ENCODE results near the gene HMCN1.

HMCN1 gene

GRCh38 chr1:185727726-185728125 lies 6.5 kb upstream of the HMCN1 start:
- H3K79me2 ChIP-seq (ENCODE audit: low read length): no peaks in the 10 kb centered on the region
- no peaks in the 10 kb centered on the region for H3K36me3 ChIP-seq (replicated peaks; ENCODE audit: insufficient read depth, low read length)
- H3K9me2 ChIP-seq (replicated peaks; ENCODE audit: insufficient read depth, low read length): no peaks in the 10 kb centered on the region
- H3K27ac ChIP-seq (ENCODE audit: low read length): no peak overlapping the region
- H3K27me3 ChIP-seq (replicated peaks; ENCODE audit: insufficient read depth, low read length): 0 out of 2 replicates have a peak, but pooled peaks cover 6% of the 10 kb centered on the region
- H3K4me1 ChIP-seq (ENCODE audit: low read length): no peaks in the 10 kb centered on the region
- no peaks in the 10 kb centered on the region for H4K20me1 ChIP-seq (ENCODE audit: insufficient read depth, low read length)
- no peaks in the 10 kb centered on the region for H3K9me3 ChIP-seq (replicated peaks; ENCODE audit: insufficient read depth, low read length)
- no peak overlapping the region for H3K4me2 ChIP-seq (ENCODE audit: low read depth, low read length)
- H3K9ac ChIP-seq (ENCODE audit: low read length): no peak overlapping the region
- no peak overlapping the region for H2AFZ ChIP-seq (ENCODE audit: low read length)
- no peak for DNase-seq
- no peak overlapping the region for H3K4me3 ChIP-seq (ENCODE audit: low read length)
- TF ChIP-seq EZH2phosphoT487 (IDR thresholded peaks at IDR 0.05; ENCODE audit: low read length): no peak
- no peak for TF ChIP-seq CTCF (IDR thresholded peaks at IDR 0.05; ENCODE audit: low read length)
- no peak for TF ChIP-seq EZH2 (optimal IDR thresholded peaks at IDR 0.05; ENCODE audit: low read depth, low read length)
- H3F3A ChIP-seq (ENCODE audit: insufficient read depth, low read length): 0 out of 2 replicates have a peak, but pooled peaks cover 3% of the 10 kb centered on the region

GRCh38 chr1:185731446-185731845 lies 2.7 kb upstream of the HMCN1 start:
- no peak overlapping the region for H2AFZ ChIP-seq (ENCODE audit: low read length)
- peaks cover 10% of the 10 kb centered on the region; the same call in 1 of the 2 replicates for H3K27me3 ChIP-seq (replicated peaks; ENCODE audit: insufficient read depth, low read length)
- peaks cover 15% of the 10 kb centered on the region; the same call in 1 of the 2 replicates for H3K4me1 ChIP-seq (ENCODE audit: low read length)
- no peaks in the 10 kb centered on the region for H4K20me1 ChIP-seq (ENCODE audit: insufficient read depth, low read length)
- no peak overlapping the region for H3K4me2 ChIP-seq (ENCODE audit: low read depth, low read length)
- H3K79me2 ChIP-seq (ENCODE audit: low read length): no peaks in the 10 kb centered on the region
- no peak overlapping the region for H3K4me3 ChIP-seq (ENCODE audit: low read length)
- H3K9me2 ChIP-seq (replicated peaks; ENCODE audit: insufficient read depth, low read length): no peaks in the 10 kb centered on the region
- TF ChIP-seq CTCF (IDR thresholded peaks at IDR 0.05; ENCODE audit: low read length): no peak
- TF ChIP-seq EZH2 (optimal IDR thresholded peaks at IDR 0.05; ENCODE audit: low read depth, low read length): no peak
- no peak for TF ChIP-seq EZH2phosphoT487 (IDR thresholded peaks at IDR 0.05; ENCODE audit: low read length)
- peaks cover 15% of the 10 kb centered on the region; the same call in 1 of the 2 replicates for H3F3A ChIP-seq (ENCODE audit: insufficient read depth, low read length)
- peak; percentile 36 for DNase-seq
- H3K27ac ChIP-seq (ENCODE audit: low read length): no peak overlapping the region
- no peaks in the 10 kb centered on the region for H3K36me3 ChIP-seq (replicated peaks; ENCODE audit: insufficient read depth, low read length)
- H3K9me3 ChIP-seq (replicated peaks; ENCODE audit: insufficient read depth, low read length): no peaks in the 10 kb centered on the region
- no peak overlapping the region for H3K9ac ChIP-seq (ENCODE audit: low read length)

GRCh38 chr1:185732951-185733350 lies 1.2 kb upstream of the HMCN1 start:
- TF ChIP-seq EZH2phosphoT487 (IDR thresholded peaks at IDR 0.05; ENCODE audit: low read length): no peak
- no peak for TF ChIP-seq CTCF (IDR thresholded peaks at IDR 0.05; ENCODE audit: low read length)
- no peak for TF ChIP-seq EZH2 (optimal IDR thresholded peaks at IDR 0.05; ENCODE audit: low read depth, low read length)
- H3K4me3 ChIP-seq (ENCODE audit: low read length): no peak overlapping the region
- no peaks in the 10 kb centered on the region for H3K9me2 ChIP-seq (replicated peaks; ENCODE audit: insufficient read depth, low read length)
- H3F3A ChIP-seq (ENCODE audit: insufficient read depth, low read length): peaks cover 15% of the 10 kb centered on the region; the same call in 1 of the 2 replicates
- no peaks in the 10 kb centered on the region for H3K9me3 ChIP-seq (replicated peaks; ENCODE audit: insufficient read depth, low read length)
- H3K27ac ChIP-seq (ENCODE audit: low read length): no peak overlapping the region
- no peaks in the 10 kb centered on the region for H4K20me1 ChIP-seq (ENCODE audit: insufficient read depth, low read length)
- no peaks in the 10 kb centered on the region for H3K79me2 ChIP-seq (ENCODE audit: low read length)
- DNase-seq: no peak
- peaks cover 15% of the 10 kb centered on the region; the same call in 1 of the 2 replicates for H3K4me1 ChIP-seq (ENCODE audit: low read length)
- no peaks in the 10 kb centered on the region for H3K36me3 ChIP-seq (replicated peaks; ENCODE audit: insufficient read depth, low read length)
- no peak overlapping the region for H3K9ac ChIP-seq (ENCODE audit: low read length)
- H3K4me2 ChIP-seq (ENCODE audit: low read depth, low read length): no peak overlapping the region
- H3K27me3 ChIP-seq (replicated peaks; ENCODE audit: insufficient read depth, low read length): peaks cover 10% of the 10 kb centered on the region; the same call in 1 of the 2 replicates
- H2AFZ ChIP-seq (ENCODE audit: low read length): no peak overlapping the region
